ENCODE measurements around the gene MALAT1.

MALAT1 gene

DNA sequence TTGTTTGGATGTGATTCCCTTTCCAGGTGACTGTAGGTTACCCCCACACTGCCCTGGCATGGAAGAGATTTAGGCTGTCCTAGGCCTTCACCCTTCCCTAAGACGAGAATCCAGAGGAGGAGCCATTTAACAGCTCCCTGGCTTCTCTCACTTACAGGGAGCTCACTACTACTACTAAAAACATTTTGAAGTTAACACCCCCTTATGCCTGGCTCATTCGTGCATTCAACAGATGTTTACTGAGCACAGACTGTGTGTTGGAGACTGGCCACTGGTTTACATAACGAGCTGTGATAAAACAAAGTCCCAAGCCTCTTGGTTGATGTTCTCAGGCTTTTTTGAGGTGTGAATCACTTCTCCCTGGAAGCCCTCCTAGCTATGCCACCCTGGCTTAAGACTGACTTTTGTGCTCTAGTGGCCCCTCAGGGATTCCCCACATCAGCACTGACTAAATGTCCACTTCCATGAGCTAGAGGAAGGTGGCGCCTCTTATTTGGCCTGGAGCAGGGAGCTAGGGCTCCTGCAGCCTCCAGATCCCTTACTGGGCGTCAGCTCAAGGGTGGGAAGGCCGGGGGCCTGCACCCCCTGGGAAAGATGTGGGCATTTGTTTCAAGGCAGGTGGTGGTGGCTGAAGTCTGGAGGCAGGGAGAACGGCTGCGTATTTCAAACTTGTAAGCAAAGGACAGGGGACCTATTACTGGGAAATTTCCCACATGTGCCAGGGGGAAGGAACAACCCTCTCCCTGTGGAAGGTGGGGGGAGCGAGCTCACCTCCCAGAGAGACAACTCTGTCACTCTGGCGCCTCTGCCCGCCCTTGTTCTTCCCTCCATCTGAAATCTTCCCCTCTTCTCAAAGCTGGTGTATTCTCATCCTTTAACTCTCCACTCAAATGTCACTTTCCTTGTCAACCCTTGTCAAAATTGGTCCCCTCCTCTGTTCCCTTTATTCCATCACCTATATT lies 19.4 kb upstream of the MALAT1 start:
- no peak for DNase-seq

DNA sequence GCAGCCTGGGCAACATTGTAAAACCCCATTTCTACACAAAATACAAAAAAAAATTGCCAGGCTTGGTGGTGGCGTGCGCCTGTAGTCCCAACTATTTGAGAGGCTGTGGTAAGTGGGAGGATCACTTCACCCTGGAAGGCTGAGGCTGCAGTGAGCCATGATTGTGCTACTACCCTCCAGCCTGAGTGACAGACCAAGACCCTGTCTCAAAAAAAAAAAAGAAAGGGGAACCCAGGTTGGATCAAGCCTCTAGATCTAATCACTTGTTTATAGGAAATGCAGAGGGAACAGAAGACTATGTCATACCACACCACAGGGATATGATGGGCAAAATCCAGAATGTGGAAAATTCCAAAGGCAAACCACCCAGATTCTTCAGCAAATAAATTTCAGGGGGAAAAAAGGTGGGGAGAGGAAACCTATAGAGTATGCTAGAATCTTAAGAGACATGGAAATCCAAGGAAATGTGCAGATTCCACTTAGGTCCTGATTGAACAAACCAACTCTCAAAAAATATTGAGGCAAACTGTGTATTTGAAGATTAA lies 16.5 kb upstream of the MALAT1 start:
- no peak for DNase-seq

- no peak for DNase-seq
Observed at GRCh38 chr11:65485920-65486219, 13.0 kb upstream of the MALAT1 start.

DNA sequence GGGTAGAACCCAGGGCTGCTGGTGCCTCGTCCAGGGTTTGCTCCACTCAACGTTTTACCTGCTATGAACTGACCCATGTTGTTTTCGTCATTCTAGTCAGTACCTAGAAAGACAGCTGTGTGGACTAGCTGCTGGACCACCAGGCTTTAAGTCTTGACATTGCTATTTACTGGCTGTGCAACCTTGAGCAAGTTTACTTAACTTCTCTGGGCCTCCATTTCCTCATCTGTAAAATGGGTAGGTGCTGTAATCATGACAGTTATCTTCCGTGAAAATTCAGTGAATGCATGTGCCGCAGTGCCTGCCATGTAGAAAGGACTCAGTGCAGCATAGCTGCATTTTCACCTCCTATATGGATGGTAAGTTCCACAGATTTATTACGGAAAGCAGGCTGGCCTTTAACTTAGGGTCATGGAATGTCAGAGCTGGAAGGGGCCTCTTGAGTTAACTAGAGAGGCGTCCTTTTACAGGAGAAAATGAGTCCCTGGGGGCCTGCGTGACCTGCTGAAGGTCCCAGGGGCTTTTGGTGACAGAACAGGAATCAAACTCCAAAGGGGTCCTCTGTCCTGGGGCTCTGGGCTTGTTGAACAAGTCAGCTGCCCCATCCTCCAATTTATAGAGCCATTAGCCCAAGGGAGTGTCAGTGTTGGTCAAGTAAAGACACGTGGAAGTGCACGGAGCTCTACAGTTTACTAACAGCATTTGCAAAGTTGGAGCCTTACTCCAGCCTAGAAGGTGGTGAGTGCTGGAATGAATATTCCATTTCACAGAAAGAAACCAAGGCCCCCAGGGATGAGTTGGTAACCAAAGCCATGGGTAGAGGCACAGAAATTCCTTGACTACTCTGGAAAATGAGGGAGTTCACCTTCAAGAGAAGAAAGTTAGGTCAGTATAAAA lies 12.0 kb upstream of the MALAT1 start:
- DNase-seq, result no peak

DNA sequence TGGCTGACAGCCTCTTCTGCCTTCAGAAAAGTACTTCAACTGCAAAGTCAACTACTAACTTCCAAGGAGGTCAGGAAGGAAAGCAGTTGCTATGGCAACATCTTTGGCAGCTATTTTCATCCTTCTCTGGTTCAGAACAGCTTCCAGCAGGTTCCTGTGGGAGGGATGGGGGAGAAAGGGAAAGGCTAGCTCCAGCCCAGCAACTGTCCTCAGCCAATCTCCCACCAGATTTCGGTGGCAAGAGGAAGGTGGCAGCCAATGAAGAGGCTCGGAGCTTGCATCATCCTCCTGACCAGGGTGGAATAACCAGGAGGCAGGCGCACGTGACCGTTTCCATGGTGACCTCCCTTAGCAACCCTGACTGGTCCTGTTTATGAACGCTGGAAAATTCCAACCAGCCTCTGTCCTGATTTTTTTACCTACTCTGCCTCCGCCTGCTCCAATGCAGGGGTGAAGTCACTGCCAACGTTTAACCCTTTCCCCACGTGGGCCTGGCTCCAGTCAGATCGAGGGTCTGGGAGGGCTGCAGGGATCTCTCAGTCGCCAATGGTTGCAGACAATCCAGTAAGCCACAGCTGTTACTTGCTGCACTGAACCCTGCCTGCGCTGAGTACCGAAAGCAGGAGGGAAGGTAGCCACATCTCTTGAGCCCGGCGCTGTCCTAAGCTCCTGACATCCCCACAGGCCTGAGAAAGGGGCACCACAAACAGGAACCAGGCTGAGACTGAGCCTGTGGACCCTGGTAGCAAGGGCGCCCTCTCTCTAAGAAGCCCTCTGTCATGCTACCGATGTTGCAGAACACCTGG lies 11.2 kb upstream of the MALAT1 start:
- peak; percentile 57 for DNase-seq

GRCh38 chr11:65488273-65489034 lies 10.4 kb upstream of the MALAT1 start:
- DNase-seq, result no peak

DNA sequence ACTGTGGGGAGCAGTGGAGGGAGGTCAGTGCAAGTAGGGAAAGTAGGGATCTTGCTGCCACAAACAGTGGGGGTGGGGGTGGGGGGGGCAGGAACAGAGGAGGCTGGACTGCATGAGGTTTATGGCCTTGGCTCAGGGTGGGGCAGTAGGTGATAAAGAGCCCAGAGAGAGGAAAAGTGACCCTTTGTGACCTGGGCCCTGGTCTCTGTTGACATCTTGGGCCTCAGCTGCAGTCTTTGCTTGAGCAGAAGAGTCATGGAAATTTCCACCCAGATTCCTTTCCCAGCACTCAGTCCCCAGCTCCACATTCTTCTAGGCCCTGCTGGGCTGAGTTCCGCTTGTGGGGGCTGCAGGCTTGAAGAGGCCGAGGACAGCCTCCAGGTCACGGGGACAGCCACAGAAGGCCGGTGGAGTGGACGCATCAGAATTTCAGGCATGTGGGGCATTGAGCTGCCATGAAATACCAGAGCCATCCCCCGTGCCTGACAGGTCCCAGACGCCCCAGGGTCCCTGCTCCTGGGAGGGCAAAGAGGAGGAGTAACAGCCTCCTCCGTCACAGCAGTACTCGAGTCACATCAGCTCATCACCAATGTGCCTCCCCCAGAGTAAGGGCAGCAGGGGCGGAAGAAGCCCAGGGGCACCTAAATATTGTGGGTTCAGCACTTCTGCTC lies 9.7 kb upstream of the MALAT1 start:
- DNase-seq, result no peak

- DNase-seq, result no peak
Observed at GRCh38 chr11:65489706-65490320, 9.0 kb upstream of the MALAT1 start.

- no peak for DNase-seq
Observed at GRCh38 chr11:65491163-65491465, 7.7 kb upstream of the MALAT1 start.

- no peak for DNase-seq
Observed at GRCh38 chr11:65491614-65492386, 7.0 kb upstream of the MALAT1 start.

DNA sequence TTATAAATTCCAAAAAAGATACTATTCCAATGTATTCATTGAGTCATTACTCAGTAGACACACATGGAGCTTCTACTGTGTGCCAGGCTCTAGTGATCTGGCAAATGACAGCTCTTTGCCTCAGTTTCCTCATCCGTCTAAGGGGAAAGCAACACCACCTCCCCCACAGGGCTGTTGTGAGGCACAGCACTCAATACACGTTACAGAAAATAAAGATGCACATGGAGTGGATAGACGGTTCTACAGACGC lies 6.5 kb upstream of the MALAT1 start:
- DNase-seq, result no peak

- DNase-seq, result peak; percentile 28
Observed at GRCh38 chr11:65492637-65493366, 6.0 kb upstream of the MALAT1 start.

DNA sequence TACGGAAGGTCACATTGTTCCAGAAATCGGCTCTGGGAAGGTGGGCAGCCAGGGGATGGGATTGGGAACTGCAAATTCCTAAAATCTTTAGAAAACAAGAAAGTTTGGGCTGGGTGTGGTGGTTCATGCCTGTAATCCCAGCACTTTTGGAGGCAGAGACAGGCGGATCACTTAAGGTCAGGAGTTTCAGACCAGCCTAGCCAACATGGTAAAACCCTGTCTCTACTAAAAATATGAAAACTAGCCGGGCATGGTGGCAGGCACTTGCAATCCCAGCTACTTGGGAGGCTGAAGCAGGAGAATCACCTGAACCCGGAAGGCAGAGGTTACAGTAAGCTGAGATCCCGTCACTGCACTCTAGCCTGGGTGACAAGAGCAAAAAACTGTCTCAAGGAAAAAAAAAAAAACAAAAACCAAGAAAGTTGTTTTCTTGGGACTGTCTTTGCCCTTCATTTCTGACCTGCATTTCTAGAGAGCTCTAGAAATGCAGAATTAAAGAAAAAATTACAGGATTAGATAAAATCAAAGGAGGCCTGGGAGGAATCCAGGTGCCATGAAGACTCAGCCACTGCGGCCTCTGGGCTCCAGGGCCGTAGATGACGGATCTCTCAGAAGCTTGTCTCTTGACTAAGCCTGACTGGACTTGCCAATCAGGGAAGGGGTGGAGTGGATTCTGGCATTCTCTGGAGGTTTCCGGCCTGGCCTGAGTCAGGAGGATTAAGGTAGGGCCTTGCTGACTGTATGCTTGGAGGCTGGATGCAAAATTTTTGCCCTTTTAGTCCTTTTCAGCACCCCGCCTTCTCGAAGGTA lies 5.3 kb upstream of the MALAT1 start:
- no peak for DNase-seq

DNA sequence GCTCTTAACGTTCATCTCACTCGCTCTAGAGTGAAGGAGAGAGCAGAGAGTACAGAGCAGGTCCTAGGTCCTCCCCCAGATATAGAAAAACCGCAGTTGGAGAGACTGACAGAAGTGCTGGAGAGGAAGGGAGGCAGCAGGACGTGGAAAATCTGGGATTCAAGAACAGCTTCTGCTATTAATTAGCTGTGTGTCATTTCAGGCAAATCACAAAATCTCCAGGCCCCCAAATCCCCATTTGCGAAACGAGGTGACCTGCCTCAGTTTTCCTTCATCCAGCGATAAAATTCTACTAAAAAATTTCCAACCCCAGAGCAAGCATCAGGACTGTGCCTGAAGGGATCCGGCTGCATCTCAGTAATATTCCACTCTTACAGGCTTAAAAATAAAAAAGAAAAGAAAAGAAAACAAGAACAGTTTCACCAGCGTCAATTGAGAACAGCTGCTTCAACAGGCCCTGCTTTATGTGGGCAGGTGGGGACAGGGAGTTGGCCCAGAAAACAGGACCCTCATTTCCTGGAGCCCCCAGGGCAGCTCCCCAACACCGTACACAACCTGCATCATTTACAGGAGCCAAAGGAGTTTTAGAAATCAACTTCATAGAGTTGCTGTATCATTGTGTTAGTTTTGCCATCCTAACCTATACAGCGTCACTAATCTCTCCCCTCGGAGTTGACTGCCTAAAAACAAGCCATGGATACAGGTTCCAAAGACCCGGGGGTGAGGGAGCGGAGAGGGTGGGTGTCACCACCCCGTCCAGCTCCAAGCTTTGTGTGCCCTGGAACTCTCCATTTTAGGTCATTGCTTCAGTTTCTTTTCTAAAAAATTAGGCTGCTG lies 2.3 kb upstream of the MALAT1 start:
- DNase-seq, result no peak

DNA sequence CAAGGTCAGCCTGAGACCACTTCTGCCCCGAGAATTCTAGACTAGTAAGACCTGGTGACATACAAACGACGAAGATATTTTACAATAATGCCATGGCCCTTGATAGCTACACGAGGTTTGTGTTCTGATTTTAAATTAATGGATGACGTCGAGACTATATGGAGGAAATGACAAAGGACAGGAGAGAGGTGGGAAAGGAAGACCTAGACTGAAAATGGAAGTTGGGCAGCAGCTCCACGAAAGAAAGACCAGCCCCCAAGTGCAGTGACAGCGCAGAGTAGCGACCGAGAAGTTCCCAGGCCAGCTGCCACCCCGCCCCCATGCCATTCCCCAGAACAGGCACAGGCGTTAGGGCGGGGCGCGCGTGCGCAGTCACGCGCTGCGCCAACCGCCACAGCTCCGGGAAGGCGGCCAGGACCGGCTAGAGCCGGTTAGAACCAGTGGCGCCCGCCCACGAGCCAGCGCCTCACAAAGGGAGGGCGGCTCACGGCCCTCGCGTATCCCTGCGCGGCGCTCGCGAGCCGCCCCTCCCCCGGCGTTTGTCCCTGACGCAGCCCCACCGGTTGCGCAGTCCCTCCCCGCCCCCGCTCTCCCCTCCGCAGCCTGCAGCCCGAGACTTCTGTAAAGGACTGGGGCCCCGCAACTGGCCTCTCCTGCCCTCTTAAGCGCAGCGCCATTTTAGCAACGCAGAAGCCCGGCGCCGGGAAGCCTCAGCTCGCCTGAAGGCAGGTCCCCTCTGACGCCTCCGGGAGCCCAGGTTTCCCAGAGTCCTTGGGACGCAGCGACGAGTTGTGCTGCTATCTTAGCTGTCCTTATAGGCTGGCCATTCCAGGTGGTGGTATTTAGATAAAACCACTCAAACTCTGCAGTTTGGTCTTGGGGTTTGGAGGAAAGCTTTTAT lies 1.5 kb upstream of the MALAT1 start:
- DNase-seq, result peak; percentile 98

DNA sequence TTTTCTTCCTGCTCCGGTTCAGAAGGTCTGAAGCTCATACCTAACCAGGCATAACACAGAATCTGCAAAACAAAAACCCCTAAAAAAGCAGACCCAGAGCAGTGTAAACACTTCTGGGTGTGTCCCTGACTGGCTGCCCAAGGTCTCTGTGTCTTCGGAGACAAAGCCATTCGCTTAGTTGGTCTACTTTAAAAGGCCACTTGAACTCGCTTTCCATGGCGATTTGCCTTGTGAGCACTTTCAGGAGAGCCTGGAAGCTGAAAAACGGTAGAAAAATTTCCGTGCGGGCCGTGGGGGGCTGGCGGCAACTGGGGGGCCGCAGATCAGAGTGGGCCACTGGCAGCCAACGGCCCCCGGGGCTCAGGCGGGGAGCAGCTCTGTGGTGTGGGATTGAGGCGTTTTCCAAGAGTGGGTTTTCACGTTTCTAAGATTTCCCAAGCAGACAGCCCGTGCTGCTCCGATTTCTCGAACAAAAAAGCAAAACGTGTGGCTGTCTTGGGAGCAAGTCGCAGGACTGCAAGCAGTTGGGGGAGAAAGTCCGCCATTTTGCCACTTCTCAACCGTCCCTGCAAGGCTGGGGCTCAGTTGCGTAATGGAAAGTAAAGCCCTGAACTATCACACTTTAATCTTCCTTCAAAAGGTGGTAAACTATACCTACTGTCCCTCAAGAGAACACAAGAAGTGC lies 661 bp upstream of the MALAT1 start:
- DNase-seq, result peak; percentile 80

GRCh38 chr11:65498727-65498976 lies 193 bp upstream of the MALAT1 start:
- no peak for DNase-seq
